ENCODE measurements around the gene SUCLG1.
A peak's percentile ranks its signal among the peaks of the same experiment; 100 is the strongest.
"Not testable (repeated sequence)": the region's sequence is repeated elsewhere in the genome, so short reads cannot be mapped to it uniquely, and the experiment has no call there.

SUCLG1 gene

DNA sequence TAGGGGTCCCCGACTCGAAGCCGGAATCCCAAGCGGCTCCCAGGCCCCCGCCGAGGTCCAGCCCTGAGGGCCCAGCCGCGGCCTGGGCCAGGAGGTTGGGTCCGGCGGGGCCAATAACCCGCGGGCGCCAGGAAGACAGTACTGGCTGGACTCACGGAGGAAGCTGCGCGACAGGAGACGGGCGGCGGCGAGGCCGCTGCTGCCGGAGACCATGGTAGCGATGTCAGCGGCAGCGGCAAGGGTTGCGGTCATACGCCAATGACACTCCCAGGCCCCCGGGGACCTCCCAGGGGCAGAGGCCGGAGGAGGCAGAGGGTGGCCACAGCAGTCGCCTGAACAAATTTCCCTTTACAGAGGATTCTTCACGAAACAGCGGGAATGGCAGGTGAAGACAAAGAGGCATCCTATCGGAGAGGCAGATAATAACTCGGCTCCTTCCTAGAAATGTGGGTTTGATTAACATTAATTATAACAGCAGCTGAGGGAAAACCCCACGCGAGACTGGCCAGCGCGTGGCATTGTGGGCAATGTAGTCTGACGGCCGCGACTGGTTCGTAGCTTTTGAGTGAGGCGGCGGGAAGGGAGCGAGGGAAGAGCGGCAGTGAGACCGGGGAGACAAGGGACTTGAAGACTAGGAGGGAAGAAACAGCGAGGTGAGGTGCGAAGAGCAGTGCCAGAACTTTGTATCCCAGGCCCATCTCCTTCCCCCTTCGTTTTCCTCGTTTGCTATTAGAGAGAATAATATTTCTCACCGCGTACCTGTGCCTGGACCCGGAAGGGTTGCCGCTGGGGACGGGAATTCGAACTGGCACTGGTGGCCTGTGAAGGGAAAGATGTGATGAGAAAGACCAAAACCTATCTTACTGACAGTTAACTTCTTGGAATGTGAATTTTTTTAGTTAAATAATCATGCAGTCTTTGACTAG lies at the start of gene SUCLG1:
Gene SUCLG1 (minus strand): TSS at position 263 of the 926 bp plus-strand sequence. CDS start 11 bp downstream, at position 252.
- DNase-seq, result peak; percentile 86

DNA sequence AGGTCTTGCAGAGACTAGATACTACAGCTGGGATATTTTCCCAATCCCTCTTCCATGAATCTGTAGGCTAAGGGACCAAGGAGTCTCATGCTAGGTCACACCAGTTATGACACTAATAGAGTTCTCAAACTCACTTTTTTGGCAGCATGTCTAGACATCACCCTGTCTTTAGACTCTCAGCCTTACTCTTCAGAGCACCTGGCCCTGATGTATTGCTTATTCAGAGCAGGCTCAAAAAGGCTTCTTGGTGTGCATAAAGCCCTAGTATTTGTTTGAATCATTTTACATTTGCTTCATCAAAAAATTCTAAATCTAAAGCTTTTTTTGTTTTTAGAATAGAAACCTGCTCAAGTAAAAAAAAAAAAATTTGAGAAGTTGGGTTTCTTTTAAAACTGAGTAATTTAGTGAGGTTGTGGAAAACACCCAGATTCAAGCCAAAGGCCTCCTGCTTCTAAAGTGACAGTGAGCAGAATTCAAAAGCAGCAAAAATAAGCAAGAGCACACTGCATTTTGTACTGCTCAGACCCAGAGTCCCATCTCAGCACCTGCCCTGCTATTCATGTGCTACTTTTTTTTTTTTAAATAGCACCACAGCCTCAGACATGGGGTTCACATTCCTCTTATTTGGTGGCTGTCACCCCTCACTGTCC lies 39.2 kb upstream of the SUCLG1 start:
- no peak for DNase-seq

DNA sequence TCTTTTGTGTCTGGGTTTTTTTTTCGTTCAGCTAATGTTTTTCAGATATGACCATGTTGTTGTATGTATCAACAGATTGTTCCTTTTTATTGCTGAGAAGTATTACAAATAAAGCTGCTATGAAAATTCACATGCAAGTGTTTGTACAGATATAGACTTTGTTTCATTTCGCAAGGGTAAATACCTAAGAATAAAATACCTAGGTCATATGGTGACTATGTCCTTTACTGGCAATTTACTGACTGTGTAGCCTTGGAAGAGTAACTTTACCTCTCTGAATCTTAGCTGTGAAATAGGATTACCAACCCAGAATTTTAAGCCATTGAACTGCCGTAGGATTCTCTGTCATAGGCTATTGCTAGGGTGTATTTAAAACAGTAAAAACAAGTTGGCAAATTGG lies 38.2 kb upstream of the SUCLG1 start:
- no peak for DNase-seq

DNA sequence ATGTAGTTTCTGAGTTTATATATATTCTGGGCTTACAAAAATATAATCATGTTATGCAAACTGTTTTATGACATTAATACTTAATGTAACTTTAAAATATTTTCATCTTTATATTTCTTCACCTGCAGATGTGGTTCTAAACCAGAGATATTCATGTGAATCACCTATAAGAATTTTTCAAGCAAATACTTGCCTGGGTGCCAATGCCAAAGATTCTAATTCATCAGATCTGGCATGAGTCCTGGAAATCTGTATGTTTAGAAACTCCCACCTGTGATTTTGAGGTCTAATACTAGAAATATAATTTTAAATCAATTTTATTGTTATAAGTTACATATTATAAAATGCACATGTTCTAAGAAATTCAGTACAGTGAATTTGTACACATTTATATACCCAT lies 37.3 kb upstream of the SUCLG1 start:
- no peak for DNase-seq

DNA sequence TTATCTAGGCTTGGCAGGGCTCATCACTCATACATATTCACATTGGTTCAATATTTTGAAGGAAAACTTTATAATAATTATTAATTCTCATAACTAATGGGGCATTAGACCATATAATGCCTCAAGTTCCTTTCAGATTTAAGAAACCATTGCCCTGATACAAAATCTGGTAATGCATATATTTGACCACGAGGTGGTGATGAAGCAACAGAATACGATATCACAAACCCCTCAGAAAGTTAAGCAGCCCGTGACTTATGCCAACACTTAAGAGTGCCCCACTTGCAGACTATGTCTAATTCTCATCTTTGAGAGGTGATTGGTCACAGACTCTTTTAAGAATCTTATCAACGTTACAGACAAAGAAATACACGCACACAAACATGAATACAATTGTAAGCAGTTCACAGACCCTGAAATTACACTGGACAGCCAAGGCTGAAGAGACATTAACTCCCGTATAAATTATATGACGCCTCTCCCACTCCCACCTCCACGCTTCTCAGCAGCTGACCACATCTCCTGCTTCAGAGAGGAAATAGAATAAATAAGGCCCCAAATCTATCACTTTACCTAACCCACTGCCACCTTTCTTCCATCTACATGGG lies 36.6 kb upstream of the SUCLG1 start:
- peak; percentile 18 for DNase-seq

DNA sequence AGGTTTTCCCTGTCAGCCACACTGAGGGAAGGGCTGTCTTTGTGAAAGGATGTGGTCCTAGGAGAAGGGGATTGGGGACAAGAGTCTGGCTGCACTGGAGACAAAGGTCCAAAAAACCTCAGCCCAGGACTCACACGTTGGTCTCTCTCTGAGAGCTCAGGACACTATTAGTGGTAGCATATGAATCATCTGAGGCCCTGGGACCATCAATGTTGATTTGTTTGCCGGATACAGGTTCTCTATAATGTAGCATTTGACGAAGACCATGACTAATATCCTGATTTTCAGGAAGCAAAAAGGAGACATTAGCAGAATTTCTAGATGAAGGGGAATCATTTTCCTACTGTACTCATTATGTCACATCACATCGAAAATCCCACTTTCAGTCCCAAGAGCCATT lies 35.0 kb upstream of the SUCLG1 start:
- DNase-seq, result no peak

DNA sequence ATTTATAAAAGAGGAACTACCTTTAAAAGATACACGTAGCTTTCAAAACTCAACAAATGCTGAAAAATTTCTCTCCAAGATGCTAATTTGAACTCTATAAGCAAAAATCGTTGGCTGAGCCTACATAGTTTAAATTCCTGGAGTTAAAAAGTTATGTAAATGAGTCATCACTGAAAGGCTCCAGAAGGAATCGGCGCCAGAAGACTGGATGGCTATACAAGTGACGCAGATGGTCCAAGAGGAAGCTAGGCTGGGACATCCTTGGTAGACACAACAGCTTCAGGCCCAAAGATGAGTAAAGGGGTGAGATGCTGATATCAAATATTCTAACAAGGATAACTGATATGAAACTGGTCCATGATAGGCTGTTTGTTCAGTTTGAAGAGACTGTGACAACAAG lies 34.4 kb upstream of the SUCLG1 start:
- DNase-seq, result no peak

DNA sequence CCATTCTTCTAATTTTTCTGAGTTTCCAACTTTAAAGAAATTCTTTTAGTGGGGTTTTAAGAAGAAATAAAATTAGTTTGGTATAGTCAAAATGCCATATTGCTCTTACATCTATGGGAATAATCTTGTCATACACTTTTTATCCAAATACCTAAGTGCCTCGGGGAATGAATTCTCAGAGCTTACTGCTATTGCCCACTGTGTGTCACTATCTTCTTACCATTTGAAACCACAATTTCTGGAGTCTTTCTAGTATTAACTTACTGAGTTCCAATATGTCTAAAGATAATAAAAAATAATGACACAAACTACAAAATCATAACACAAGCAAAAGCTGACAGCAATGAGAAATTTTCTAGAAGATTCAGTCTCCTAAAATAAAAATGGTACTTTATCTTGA lies 33.5 kb upstream of the SUCLG1 start:
- DNase-seq, result no peak

DNA sequence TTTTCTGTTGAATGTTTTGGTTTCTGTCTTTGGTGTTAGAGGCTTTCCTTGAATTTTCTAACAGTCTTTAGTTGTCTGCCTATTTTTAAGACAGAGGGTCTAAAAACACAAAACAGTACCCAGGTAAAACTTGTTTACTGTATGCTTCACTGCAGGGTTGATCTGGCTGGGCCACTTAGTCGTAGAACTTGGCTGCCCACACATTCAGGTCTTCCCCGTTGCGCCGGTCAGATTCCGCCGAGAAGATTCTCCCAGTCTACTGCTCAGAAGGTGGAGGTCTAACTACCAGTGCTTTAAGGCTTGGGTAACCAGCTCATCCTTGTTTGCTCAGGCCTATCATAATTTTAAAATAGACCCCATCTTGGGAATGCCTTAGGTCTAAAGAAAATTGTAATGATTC lies 32.7 kb upstream of the SUCLG1 start:
- DNase-seq, result no peak

DNA sequence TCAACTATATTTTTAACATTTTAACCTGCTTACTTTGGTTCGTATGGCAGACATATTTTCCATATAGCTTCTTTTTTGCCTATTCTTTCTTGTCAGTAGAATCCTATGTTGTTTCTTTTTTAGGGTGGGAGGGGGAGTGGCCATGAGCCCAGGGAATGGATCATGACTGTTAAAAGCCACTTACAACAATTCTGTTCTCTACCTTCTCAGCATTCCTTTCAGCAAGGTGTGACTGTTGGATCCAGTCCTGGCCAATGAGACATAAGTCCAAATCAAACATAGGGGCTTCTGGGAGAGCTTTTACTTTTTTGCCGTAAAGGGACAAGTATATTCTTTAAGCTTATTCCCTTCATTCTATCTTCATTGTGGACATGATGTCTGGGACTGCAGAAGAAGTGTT lies 32.2 kb upstream of the SUCLG1 start:
- DNase-seq, result no peak

DNA sequence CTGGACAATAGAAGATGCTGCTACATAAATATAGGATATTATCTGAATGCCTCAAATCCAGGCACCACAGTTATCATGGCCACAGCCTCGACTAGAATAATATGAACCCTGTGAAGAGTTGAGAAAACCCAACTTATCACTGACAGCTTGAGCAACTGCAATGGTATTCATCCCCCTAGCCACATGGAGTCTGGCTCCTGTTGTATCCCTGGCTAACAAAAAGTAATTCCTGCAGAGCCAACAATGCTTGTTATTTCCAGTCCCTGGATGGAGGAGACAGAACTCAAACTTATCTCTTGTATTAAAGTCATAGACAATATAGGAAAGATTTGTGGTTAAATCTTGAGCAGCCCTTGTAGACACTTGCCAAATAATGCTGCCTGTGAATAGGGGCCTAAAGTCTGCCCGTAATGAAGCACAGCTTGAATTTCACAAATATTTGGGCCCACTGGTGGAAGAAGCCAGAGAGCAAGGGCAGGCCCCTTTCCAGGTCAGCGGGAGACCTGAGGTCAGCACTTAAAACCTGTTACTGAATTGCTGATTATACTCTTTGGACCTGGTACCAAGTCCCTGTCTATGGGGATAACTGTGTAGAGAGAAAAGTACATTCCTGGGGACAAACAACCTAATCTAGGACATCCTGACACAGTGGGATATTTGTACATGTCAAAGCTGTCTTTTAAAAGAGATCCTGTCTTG lies 28.4 kb upstream of the SUCLG1 start:
- DNase-seq, result no peak

DNA sequence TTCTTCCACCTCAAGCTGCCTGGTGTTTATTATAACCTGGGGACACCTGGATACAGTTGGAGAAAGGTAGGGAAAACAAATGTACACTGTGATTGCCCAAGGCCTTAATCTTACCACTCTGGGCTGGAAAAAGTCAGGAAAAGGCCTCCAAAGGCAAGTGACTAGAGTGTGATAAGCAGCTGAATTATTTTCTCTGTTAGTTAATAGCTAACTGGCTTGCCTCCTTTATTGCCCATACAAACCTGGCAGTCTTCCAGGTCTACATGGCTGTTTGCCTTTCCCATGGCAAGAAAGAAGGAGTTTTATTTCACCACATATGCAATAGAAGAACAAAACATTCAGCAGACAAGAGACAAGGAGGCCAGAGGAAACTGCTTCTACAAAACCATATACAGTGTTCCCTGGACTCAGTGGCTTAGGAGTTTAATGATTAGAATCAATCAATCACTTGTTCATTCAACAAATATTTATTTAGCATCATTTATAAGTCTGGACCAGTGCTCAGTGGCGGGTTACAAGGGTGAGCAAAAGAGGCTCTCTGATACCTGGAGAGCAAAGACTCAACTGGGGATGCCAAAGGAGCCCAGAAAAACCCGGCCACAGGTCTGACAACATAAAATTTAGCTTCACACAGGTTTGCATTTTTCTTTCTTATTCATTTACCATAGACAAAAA lies 27.5 kb upstream of the SUCLG1 start:
- DNase-seq, result no peak

DNA sequence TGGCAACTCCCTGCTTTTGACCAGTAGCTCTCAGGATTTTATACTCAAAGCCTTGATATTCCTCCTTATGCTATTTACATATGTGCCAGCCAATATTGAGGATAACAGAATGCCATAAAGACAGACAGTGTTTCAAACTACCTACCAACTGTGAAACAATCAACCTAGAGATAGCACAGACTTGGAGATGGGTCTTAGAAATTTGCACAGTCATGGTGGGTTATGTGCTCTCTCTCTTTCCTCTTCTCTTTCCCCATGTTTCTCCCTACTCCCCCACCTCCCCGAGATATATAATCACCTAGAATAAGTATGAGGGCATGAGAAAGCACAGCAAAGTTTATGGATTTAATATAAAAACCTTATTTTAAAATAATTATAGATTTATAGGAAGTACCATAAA lies 24.2 kb upstream of the SUCLG1 start:
- DNase-seq, result no peak

DNA sequence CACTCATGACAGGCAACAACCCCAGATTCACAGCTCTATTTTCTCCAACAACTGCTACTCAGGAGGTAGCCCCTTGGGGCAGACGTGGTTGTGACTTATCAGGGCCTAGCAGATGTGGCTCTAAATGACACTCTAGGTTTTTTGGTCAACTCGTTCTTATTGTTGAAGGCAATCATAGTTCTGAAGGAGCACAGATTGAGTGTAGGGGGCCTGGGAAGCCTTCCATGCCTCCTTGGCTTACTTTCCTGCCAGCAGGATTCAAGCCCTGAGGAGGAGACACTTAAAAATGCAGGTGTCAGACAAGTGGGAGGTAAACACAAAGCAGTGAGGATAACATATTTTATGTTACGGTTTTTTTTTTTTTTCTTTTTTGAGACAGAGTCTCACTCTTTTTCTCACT lies 23.5 kb upstream of the SUCLG1 start:
- DNase-seq, result no peak

DNA sequence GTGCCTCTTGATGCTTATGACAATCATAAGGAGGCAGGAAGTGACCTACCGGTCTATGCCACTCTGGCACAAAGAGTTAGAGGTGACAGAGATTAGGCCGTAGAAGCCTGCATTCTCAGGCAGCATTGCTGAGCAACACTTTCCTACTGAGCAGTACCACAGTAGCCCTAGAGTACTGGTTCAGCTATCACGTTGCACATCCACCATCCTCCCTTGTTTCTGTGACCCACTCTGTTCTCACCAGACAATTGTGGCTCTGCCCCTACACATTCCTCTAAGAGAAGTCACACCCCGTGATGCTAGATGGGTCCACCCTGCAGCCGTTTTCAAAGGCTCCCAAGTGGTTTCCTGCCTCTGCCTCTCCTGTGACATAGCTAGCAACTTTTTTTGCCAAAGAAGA lies 22.6 kb upstream of the SUCLG1 start:
- DNase-seq, result peak; percentile 13

DNA sequence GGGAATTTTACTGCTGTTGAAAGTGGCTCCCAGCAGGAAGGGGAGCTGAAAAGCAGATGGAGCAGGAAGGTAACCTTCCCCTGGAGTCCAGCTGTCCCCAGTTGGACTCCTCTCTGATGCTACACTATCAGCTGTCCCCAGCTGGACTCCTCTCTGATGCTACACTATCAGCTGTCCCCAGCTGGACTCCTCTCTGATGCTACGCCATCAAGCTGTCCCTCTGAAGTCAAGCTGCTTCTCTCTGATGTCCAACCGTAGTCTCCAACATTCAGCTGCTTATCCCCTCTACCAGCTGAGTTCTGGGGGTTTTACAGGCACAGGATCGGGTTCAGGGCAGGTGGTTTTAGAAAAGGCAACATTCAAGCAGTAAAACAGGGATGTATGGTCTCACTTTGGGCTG lies 19.8 kb upstream of the SUCLG1 start:
- DNase-seq, result no peak

DNA sequence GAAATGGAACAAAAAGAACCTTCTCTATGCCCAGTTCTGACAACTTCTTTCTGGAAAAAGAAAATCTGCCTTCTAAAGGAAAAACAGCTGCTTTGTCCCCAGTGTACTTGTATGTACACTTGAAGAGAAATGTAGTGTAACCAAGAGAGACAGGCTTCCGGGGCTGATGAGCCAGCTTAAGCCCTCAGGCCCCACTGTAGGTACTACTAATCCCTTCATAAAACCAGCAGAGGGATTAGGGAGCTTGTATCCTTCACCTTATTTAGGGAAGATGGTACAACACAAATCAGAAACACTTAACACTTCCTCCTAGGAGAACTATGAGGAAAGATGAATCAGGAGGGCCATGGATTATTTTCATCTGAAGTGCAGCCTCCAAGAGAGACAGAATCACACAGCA lies 18.8 kb upstream of the SUCLG1 start:
- no peak for DNase-seq

DNA sequence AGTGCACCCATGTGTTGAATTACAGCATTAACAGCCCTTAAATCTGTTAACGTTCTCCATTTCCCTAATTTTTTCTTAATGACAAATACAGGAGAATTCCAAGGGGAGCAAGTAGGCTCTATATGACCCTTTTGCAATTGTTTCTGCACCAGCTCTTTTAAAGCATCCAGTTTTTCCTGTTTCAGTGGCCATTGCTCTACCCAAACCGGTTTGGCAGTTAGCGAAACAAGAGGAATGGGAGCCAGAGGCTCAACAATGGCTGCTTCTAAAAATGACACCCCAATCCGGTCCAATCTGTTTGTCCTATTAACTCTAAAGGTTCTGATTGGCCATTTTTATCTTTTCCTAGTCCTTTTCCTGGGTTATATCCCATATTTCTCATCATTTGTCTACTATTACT lies 15.1 kb upstream of the SUCLG1 start:
- no peak for DNase-seq

DNA sequence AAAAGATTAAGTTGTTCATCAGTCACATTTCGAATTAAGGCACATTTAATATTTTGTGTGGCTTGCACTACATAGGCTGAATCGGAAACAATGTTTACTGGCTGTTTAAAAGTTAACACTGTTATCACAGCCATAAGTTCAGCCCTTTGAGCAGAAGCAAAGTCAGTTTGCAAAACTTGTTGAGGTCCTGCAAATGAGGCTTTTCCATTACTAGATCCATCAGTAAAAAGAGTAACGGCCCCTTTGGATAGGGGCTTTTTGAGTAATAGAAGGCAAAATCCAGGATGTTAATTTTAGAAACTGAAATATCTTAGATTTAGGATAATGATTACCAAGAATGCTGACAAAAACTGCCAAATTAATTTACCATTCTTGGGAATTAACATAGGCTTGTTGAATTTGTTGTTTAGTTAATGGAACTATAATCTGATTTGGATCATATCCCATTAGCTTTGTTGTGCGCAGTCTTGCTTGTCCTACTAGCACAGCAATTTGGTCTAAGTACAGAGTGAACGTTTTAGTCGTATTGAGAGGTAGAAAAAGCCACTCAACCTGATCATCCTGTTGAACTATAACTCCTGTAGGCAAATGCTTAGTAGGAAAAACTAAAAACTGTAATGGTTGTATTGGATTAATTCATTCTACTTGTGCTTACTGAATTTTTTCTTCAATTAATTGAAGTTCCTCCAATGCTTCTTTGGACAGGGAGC lies 13.9 kb upstream of the SUCLG1 start:
- no peak for DNase-seq

DNA sequence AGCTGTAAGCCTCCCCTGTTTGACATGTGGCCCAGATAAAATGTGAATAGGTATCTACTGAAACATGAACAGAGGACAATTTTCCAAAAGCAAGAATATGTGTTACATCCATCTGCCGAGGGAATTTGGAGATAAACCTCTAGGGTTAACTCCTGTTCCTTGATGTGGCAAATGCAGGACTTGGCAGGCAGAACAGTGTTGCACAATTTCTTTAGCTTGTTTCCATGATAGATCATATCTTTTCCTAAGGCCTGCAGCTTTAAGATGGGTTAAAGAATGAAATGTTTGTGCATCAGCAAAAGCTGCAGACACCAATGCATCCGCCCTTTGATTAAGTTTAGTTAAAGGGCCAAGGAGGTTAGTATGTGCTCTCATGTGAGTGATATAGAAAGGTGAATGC lies 13.3 kb upstream of the SUCLG1 start:
- DNase-seq, result not testable (repeated sequence)

DNA sequence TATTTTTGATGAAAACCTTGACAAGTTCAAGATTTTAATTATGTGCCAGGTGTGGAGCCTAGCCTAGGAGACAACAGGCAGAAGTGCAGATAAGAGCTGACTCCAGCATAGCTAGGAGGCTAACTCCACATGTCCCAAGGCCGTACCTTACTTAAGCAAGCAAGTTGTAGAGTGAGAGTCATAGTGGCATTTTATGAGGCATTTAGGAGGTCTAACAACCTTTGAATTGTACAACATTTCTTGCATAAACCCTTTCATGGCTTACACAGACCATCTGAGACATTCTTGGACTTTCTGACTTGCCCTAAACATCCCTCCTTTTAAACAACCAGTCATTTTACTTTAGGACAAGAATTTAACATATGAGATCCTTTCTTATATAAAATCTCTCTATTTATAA lies 8.3 kb upstream of the SUCLG1 start:
- DNase-seq, result no peak

DNA sequence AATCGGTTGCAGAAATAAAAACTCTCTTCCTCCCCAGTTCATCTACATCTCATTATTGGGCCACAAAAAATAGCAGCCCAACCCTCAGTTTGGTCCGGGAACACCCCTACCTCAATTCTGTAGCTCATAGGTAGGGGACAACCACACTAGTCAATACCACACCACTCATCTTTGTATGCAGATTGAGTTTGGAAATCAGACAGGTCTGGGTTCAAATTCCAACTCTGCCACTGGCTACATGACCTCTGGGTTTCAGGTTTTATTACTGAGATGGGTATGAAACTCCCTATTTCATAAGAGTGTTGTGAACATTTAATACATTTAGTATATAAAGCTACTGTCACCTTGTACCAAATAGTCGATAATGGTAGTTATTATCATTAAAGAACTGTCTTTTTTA lies 2.2 kb upstream of the SUCLG1 start:
- DNase-seq, result no peak
